Nephron progenitor cell (in vitro differentiated cells): Measurements from ENCODE around the gene HLCS.

ENCODE experiments used
- DNase-seq: peaks from one replicate; pipeline ENCODE4 v3.0.0; 2021
- H3K27ac Mint-ChIP-seq: 2 replicates; pipeline ENCODE4 v1.8.0; 2021; ENCODE audit warnings: mild to moderate bottlenecking, moderate library complexity, mixed read lengths
- H3K27me3 Mint-ChIP-seq: 2 replicates; pipeline ENCODE4 v1.8.0; 2021; ENCODE audit warnings: mild to moderate bottlenecking, low read depth, mixed read lengths; ENCODE audit not compliant: poor library complexity
- H3K36me3 Mint-ChIP-seq: 2 replicates; pipeline ENCODE4 v1.8.0; 2021; ENCODE audit warnings: low read depth, mixed read lengths
- H3K4me1 Mint-ChIP-seq: 2 replicates; pipeline ENCODE4 v1.8.0; 2021; ENCODE audit warnings: mixed read lengths
- H3K4me3 Mint-ChIP-seq: 2 replicates; pipeline ENCODE4 v1.8.0; 2021; ENCODE audit warnings: mild to moderate bottlenecking, moderate library complexity, mixed read lengths
- H3K9me3 Mint-ChIP-seq: 2 replicates; pipeline ENCODE4 v1.8.0; 2021; ENCODE audit warnings: mild to moderate bottlenecking, moderate library complexity, mixed read lengths
- CTCF ChIP-seq: fragments of 200-600 bp; sonication (generic); IDR thresholded peaks from 2 replicates; pipeline ENCODE4 v1.5.0; 2021; ENCODE audit warnings: antibody characterized with exemption

The HLCS gene

GRCh38 chr21:36864974-36865373, 101.5 kb downstream of the HLCS start:
- Mint-ChIP-seq H3K4me1 (peaks cover 52% of the 10 kb centered on the region), H3K9me3 (peaks cover 9% of the 10 kb centered on the region), H3K27ac (no peak overlapping the region), H3K4me3 (no peak overlapping the region), H3K36me3 (peaks cover 9% of the 10 kb centered on the region), H3K27me3 (peaks cover 3% of the 10 kb centered on the region)
- DNase-seq: no peak
- TF ChIP-seq CTCF: no peak

- H3K27me3 Mint-ChIP-seq: peaks cover 3% of the 10 kb centered on the region
- H3K27ac Mint-ChIP-seq: peak overlapping the region; percentile 88
- H3K36me3 Mint-ChIP-seq: no peaks in the 10 kb centered on the region
- peaks cover 3% of the 10 kb centered on the region for H3K9me3 Mint-ChIP-seq
- H3K4me3 Mint-ChIP-seq: peak overlapping the region; percentile 16
- peaks cover 58% of the 10 kb centered on the region for H3K4me1 Mint-ChIP-seq
- DNase-seq: peak; percentile 15
- TF ChIP-seq CTCF: no peak
These were observed 103.2 kb downstream of the HLCS start for GRCh38 chr21:36863260-36863659.

- H3K4me3 Mint-ChIP-seq: no peak overlapping the region
- H3K4me1 Mint-ChIP-seq: peaks cover 49% of the 10 kb centered on the region
- H3K36me3 Mint-ChIP-seq: no peaks in the 10 kb centered on the region
- no peak for TF ChIP-seq CTCF
- H3K9me3 Mint-ChIP-seq: no peaks in the 10 kb centered on the region
- H3K27ac Mint-ChIP-seq: no peak overlapping the region
- peaks cover 3% of the 10 kb centered on the region for H3K27me3 Mint-ChIP-seq
- no peak for DNase-seq
These were observed 104.7 kb downstream of the HLCS start for GRCh38 chr21:36861595-36862323.

- H3K27me3 Mint-ChIP-seq: peaks cover 3% of the 10 kb centered on the region
These were observed 105.5 kb downstream of the HLCS start for GRCh38 chr21:36860736-36861594.

GRCh38 chr21:36859744-36860501, 106.5 kb downstream of the HLCS start:
- H3K4me1 Mint-ChIP-seq: peaks cover 32% of the 10 kb centered on the region
- peak; percentile 52 for DNase-seq
- H3K9me3 Mint-ChIP-seq: no peaks in the 10 kb centered on the region
- TF ChIP-seq CTCF: no peak
- H3K27ac Mint-ChIP-seq: no peak overlapping the region
- peaks cover 3% of the 10 kb centered on the region for H3K27me3 Mint-ChIP-seq
- no peak overlapping the region for H3K4me3 Mint-ChIP-seq
- no peaks in the 10 kb centered on the region for H3K36me3 Mint-ChIP-seq

More at GRCh38 chr21:36860736-36861594, 105.5 kb downstream of the HLCS start:
- Mint-ChIP-seq H3K9me3 (no peaks in the 10 kb centered on the region), H3K4me3 (no peak overlapping the region), H3K4me1 (peaks cover 43% of the 10 kb centered on the region), H3K27ac (no peak overlapping the region), H3K36me3 (no peaks in the 10 kb centered on the region)
- no peak for DNase-seq
- no peak for TF ChIP-seq CTCF
